Heart right ventricle (tissue), 16 donors: ENCODE results near the gene NCAPG2. TPM values are rescaled to one million over a fixed set of nuclear protein-coding genes. Genes with fewer than 3 reads are reported as not detected.

Experiments used
- ATAC-seq, 8 donors: fragments of 200-7000 bp; cut with Tn5 transposase; one replicate each; pipeline ENCODE4 v1.9.1; 2020; ENCODE audit warnings: mild to moderate bottlenecking in 8 of 8, moderate library complexity in 8 of 8, moderate number of reproducible peaks in 1 of 8
- DNase-seq, 2 donors: peaks; one replicate each; pipeline ENCODE4 v3.0.0-alpha.2; 2020
- H3K27ac ChIP-seq, 10 donors: fragments of 200-600 bp; sonication (generic) in 2 of 10; one replicate each; pipeline versions ENCODE4 v1.5.0 to v1.8.0; 2020 to 2022; ENCODE audit warnings: mild to moderate bottlenecking in 3 of 10
- H3K27me3 ChIP-seq, 7 donors: fragments of 200-600 bp; one replicate each; pipeline ENCODE4 v1.8.0; 2021 to 2022; ENCODE audit warnings: mild to moderate bottlenecking in 2 of 7
- H3K36me3 ChIP-seq, 9 donors: fragments of 200-600 bp; sonication (generic) in 1 of 9; one replicate each; pipeline versions ENCODE4 v1.5.0 to v1.8.0; 2020 to 2022; ENCODE audit warnings: mild to moderate bottlenecking in 2 of 9
- H3K4me1 ChIP-seq, 9 donors: fragments of 200-600 bp; sonication (generic) in 1 of 9; one replicate each; pipeline versions ENCODE4 v1.5.0 to v1.8.0; 2020 to 2022; ENCODE audit warnings: mild to moderate bottlenecking in 4 of 9
- H3K4me3 ChIP-seq, 10 donors: fragments of 200-600 bp; sonication (generic) in 2 of 10; one replicate each; pipeline versions ENCODE4 v1.5.0 to v1.8.0; 2020 to 2022; ENCODE audit warnings: mild to moderate bottlenecking in 7 of 10, moderate library complexity in 2 of 10
- H3K9me3 ChIP-seq, 11 donors: fragments of 200-600 bp in 10 of 11; sonication (generic) in 2 of 11; one replicate each; pipeline versions ENCODE4 v1.5.0 to v1.8.0; 2013 to 2022; ENCODE audit warnings: mild to moderate bottlenecking in 2 of 11, control low read depth in 1 of 11, moderate library complexity in 1 of 11
- CTCF ChIP-seq, 9 donors: fragments of 200-600 bp; sonication (generic) in 2 of 9; IDR thresholded peaks; one replicate each; pipeline versions ENCODE4 v1.5.0 to v1.8.0; 2021 to 2022; ENCODE audit warnings: antibody characterized with exemption in 9 of 9, mild to moderate bottlenecking in 5 of 9, moderate library complexity in 1 of 9
- WGBS, 2 donors: extraction: QIAGEN DNeasy Blood & Tissue Kit; methylation state at CpG; one replicate each; pipeline ENCODE4 v1.1.7; 2013; ENCODE audit warnings: inconsistent platforms in 1 of 2; 5-methylcytosine and 5-hydroxymethylcytosine counted together
- intact Hi-C, 10 donors: fragments of 100-400 bp; cut with DNase I; formaldehyde crosslinking; loops; one replicate each; pipeline versions ENCODE4 v1.11.1 to v1.14.2; 2022
- polyA plus RNA-seq, 2 donors: library from polyadenylated mRNA; stranded (reverse); fragments of 200-250 nt; gene quantifications; one replicate each; pipeline ENCODE4 v1.2.3, GENCODE V29; 2013
- total RNA-seq, 10 donors: library from RNA; stranded (reverse); fragmentation: NEBNext Ultra II Directional in 3 of 10; extraction: Animal tissue kit (Norgen Biotek cat#: 25700) in 3 of 10; gene quantifications; one replicate each; pipeline versions ENCODE4 v1.2.1 to v1.2.4, GENCODE V29; 2021 to 2023
- donor health status: Arrhythmogenic right ventricular cardiomyopathy.
- donor health status: ischemic (EF 13 %, LVEDD 7.1; RV severe dilation, severe dysfunction).
- donor health status: healthy with polysubstance abuse.
- donor health status: DM: no; HTN: yes; CAD: no.
- donor health status: DM: no; HTN: no; CAD: no.
- donor health status: ischemic (EF 25% LVEDD 6.9; RV normal size, moderate dysfunction).
- donor health status: ischemic (EF 25% LVEDD 5.7; RV mildly dilated, moderate dysfunction).
- donor health status: healthy.
- donor health status: DM: yes; HTN: yes; CAD: no.
- donor health status: Ischemic cardiomyopathy.
- donor health status: ischemic (EF 35%, LVEDD 5.7; RV mildly dilated, moderate dysfunction).
- donor health status: nonischemic (EF 11% LVEDD 7.7; RV severe dilation, severe dysfunction).
- donor health status: DM: yes; HTN: yes; CAD: no.
- donor health status: PGD.
- donor health status: ischemic (EF 29% LVEDD 5.4; RV normal size, mild dysfunction).
- donor health status: nonischemic (EF 23%, LVEDD 6.1; RV moderate dilation, normal function).

Gene NCAPG2
- total and polyA plus RNA-seq, 12 donors, result 1.3 to 8.0 (median 4.6) TPM

- TF ChIP-seq CTCF (IDR thresholded peaks at IDR 0.05), result no peak
- H3K9me3 ChIP-seq, result no peaks in the 10 kb centered on the region
- H3K4me3 ChIP-seq, result no peak overlapping the region
- H3K27me3 ChIP-seq, result no peaks in the 10 kb centered on the region
- peaks cover 0 to 9% (median 0%) of the 10 kb centered on the region in 9 donors for H3K4me1 ChIP-seq
- WGBS, 2 donors, result 96 to 98% methylated on average over 5 of the region's 5 CpGs
- no peak overlapping the region for H3K27ac ChIP-seq
- intact Hi-C loops, result no loop called here
- ATAC-seq, result no peak
- H3K36me3 ChIP-seq, result peaks cover 0 to 35% (median 8%) of the 10 kb centered on the region in 9 donors
- DNase-seq, result no peak
Measured at GRCh38 chr7:158727690-158728089, 23.1 kb upstream of the NCAPG2 start.

GRCh38 chr7:158726277-158726807 lies 21.7 kb upstream of the NCAPG2 start:
- H3K4me1 ChIP-seq, result peaks cover 0 to 9% (median 0%) of the 10 kb centered on the region in 9 donors
- ATAC-seq (no peak), DNase-seq (no peak)
- intact Hi-C loops, result no loop called here
- no peaks in the 10 kb centered on the region for H3K27me3 ChIP-seq
- 85 to 89% methylated on average over 4 of the region's 4 CpGs for WGBS, 2 donors
- H3K27ac ChIP-seq, result no peak overlapping the region
- no peaks in the 10 kb centered on the region for H3K9me3 ChIP-seq
- TF ChIP-seq CTCF (IDR thresholded peaks at IDR 0.05), result no peak
- peaks cover 0 to 22% (median 0%) of the 10 kb centered on the region in 9 donors for H3K36me3 ChIP-seq
- no peak overlapping the region for H3K4me3 ChIP-seq

- H3K9me3 ChIP-seq, result no peaks in the 10 kb centered on the region
- 78 to 85% methylated on average over 4 of the region's 4 CpGs for WGBS, 2 donors
- TF ChIP-seq CTCF (IDR thresholded peaks at IDR 0.05), result no peak
- H3K36me3 ChIP-seq, result peaks cover 0 to 13% (median 0%) of the 10 kb centered on the region in 9 donors
- no peak overlapping the region for H3K27ac ChIP-seq
- no peak overlapping the region for H3K4me3 ChIP-seq
- intact Hi-C loops, result no loop called here
- H3K27me3 ChIP-seq, result no peaks in the 10 kb centered on the region
- DNase-seq, result no peak
- H3K4me1 ChIP-seq, result peaks cover 0 to 2% (median 0%) of the 10 kb centered on the region in 9 donors
- no peak for ATAC-seq
Measured at GRCh38 chr7:158725506-158725800, 20.8 kb upstream of the NCAPG2 start.

GRCh38 chr7:158724658-158725505 lies 20.3 kb upstream of the NCAPG2 start:
- Histone ChIP-seq H3K4me3 (no peak overlapping the region), H3K4me1 (no peaks in the 10 kb centered on the region), H3K27ac (no peak overlapping the region), H3K36me3 (peaks cover 0 to 8% (median 0%) of the 10 kb centered on the region in 9 donors), H3K27me3 (no peaks in the 10 kb centered on the region), H3K9me3 (no peaks in the 10 kb centered on the region)
- intact Hi-C loops, result no loop called here
- TF ChIP-seq CTCF (IDR thresholded peaks at IDR 0.05), result no peak
- 90 to 92% methylated on average over 21 of the region's 21 CpGs for WGBS, 2 donors
- peak in 1 of 8 donors; percentile 23 for ATAC-seq
- DNase-seq, result no peak
